HCT116 (cell line): Measurements from ENCODE around the gene RPF1. TPM values are rescaled to one million over a fixed set of nuclear protein-coding genes. Genes with fewer than 3 reads are reported as not detected.

Source experiments
- total RNA-seq: library from RNA; stranded (reverse); gene quantifications from one replicate; pipeline ENCODE4 v1.2.1, GENCODE V29; 2021; ENCODE audit not compliant: unreplicated experiment

Gene RPF1
- total RNA-seq, 1 experiment from 2014 or later: 86.9 TPM

Other genes starting within 250 kb of the RPF1 start
- 14.9 TPM for gene SAMD13, start 177.6 kb upstream of the RPF1 start, total RNA-seq
- 0.42 TPM for gene DNASE2B, start 80.8 kb upstream of the RPF1 start, total RNA-seq
- gene SPATA1, start 27.1 kb downstream of the RPF1 start, total RNA-seq: 3.1 TPM
- gene GNG5, start 27.3 kb downstream of the RPF1 start, total RNA-seq: 193 TPM
- gene CTBS, start 95.2 kb downstream of the RPF1 start, total RNA-seq: 19.5 TPM
- gene SSX2IP, start 211.2 kb downstream of the RPF1 start, total RNA-seq: 51.5 TPM